Mucosa of rectum (tissue), 2 donors: Measurements from ENCODE around the gene ATXN1.
A peak's percentile ranks its signal among the peaks of the same experiment; 100 is the strongest.

Source experiments
- H3K27ac ChIP-seq, 2 donors: one replicate each; pipeline ENCODE4 v1.7.0; 2013; ENCODE audit warnings: inconsistent platforms in 2 of 2, low read depth in 2 of 2, low read length in 2 of 2
- H3K27me3 ChIP-seq, 2 donors: one replicate each; pipeline ENCODE4 v1.7.0; 2013; ENCODE audit warnings: low read length in 2 of 2; ENCODE audit not compliant: control insufficient read depth in 2 of 2, insufficient read depth in 2 of 2
- H3K36me3 ChIP-seq, 2 donors: one replicate each; pipeline ENCODE4 v1.7.0; 2013; ENCODE audit warnings: low read length in 2 of 2; ENCODE audit not compliant: control insufficient read depth in 2 of 2, insufficient read depth in 2 of 2
- H3K4me1 ChIP-seq, 2 donors: one replicate each; pipeline ENCODE4 v1.7.0; 2013; ENCODE audit warnings: low read length in 2 of 2, mild to moderate bottlenecking in 1 of 2; ENCODE audit not compliant: control insufficient read depth in 2 of 2, insufficient read depth in 2 of 2
- H3K4me3 ChIP-seq, 2 donors: one replicate each; pipeline ENCODE4 v1.7.0; 2013; ENCODE audit warnings: low read length in 2 of 2
- H3K9ac ChIP-seq, 2 donors: one replicate each; pipeline ENCODE4 v1.7.0; 2013; ENCODE audit warnings: low read length in 2 of 2, low read depth in 1 of 2, mild to moderate bottlenecking in 1 of 2
- H3K9me3 ChIP-seq, 2 donors: one replicate each; pipeline ENCODE4 v1.7.0; 2013; ENCODE audit warnings: low read length in 2 of 2; ENCODE audit not compliant: control insufficient read depth in 2 of 2
- donor health status: healthy.
- donor health status: Normal muscosa, but diverticular disease.

ATXN1 gene

GRCh38 chr6:16731478-16732051 lies 29.7 kb downstream of the ATXN1 start:
- H3K4me1 ChIP-seq, result peaks cover 11 to 24% of the 10 kb centered on the region in 2 donors
- no peak overlapping the region for H3K9ac ChIP-seq
- no peaks in the 10 kb centered on the region for H3K27me3 ChIP-seq
- H3K36me3 ChIP-seq, result no peaks in the 10 kb centered on the region
- H3K9me3 ChIP-seq, result no peaks in the 10 kb centered on the region
- H3K27ac ChIP-seq, result peak overlapping the region in 1 of 2 donors; percentile 13
- H3K4me3 ChIP-seq, result peak overlapping the region in 1 of 2 donors; percentile 40

- Histone ChIP-seq H3K27ac (no peak overlapping the region), H3K36me3 (no peaks in the 10 kb centered on the region), H3K4me1 (peaks cover 8 to 22% of the 10 kb centered on the region in 2 donors), H3K4me3 (peak overlapping the region in 1 of 2 donors; percentile 43), H3K9ac (no peak overlapping the region), H3K27me3 (no peaks in the 10 kb centered on the region), H3K9me3 (no peaks in the 10 kb centered on the region)
Measured at GRCh38 chr6:16730738-16731477, 30.4 kb downstream of the ATXN1 start.

- Histone ChIP-seq H3K4me1 (peaks cover 8 to 22% of the 10 kb centered on the region in 2 donors), H3K4me3 (no peak overlapping the region)
Measured at GRCh38 chr6:16729744-16730143, 31.5 kb downstream of the ATXN1 start.

GRCh38 chr6:16729183-16729691 lies 32.0 kb downstream of the ATXN1 start:
- H3K27ac ChIP-seq, result no peak overlapping the region
- no peaks in the 10 kb centered on the region for H3K9me3 ChIP-seq
- H3K27me3 ChIP-seq, result no peaks in the 10 kb centered on the region

More at GRCh38 chr6:16729744-16730143, 31.5 kb downstream of the ATXN1 start:
- Histone ChIP-seq H3K9ac (no peak overlapping the region), H3K27me3 (no peaks in the 10 kb centered on the region), H3K36me3 (no peaks in the 10 kb centered on the region), H3K9me3 (no peaks in the 10 kb centered on the region), H3K27ac (no peak overlapping the region)

GRCh38 chr6:16728513-16729182 lies 32.6 kb downstream of the ATXN1 start:
- Histone ChIP-seq H3K27me3 (no peaks in the 10 kb centered on the region), H3K9ac (no peak overlapping the region), H3K9me3 (no peaks in the 10 kb centered on the region), H3K27ac (no peak overlapping the region), H3K4me1 (peaks cover 8 to 29% of the 10 kb centered on the region in 2 donors), H3K36me3 (no peaks in the 10 kb centered on the region), H3K4me3 (no peak overlapping the region)

More at GRCh38 chr6:16729183-16729691, 32.0 kb downstream of the ATXN1 start:
- peaks cover 8 to 25% of the 10 kb centered on the region in 2 donors for H3K4me1 ChIP-seq
- H3K36me3 ChIP-seq, result no peaks in the 10 kb centered on the region
- no peak overlapping the region for H3K9ac ChIP-seq
- no peak overlapping the region for H3K4me3 ChIP-seq

- H3K9ac ChIP-seq, result no peak overlapping the region
- H3K36me3 ChIP-seq, result no peaks in the 10 kb centered on the region
- H3K9me3 ChIP-seq, result no peaks in the 10 kb centered on the region
- H3K4me3 ChIP-seq, result no peak overlapping the region
- H3K27ac ChIP-seq, result no peak overlapping the region
- H3K4me1 ChIP-seq, result peaks cover 8 to 29% of the 10 kb centered on the region in 2 donors
- no peaks in the 10 kb centered on the region for H3K27me3 ChIP-seq
Measured at GRCh38 chr6:16727996-16728395, 33.3 kb downstream of the ATXN1 start.

GRCh38 chr6:16725145-16725864 lies 36.0 kb downstream of the ATXN1 start:
- H3K27ac ChIP-seq, result peak overlapping the region; percentile 24 to 52
- H3K4me3 ChIP-seq, result no peak overlapping the region
- no peaks in the 10 kb centered on the region for H3K36me3 ChIP-seq
- no peaks in the 10 kb centered on the region for H3K9me3 ChIP-seq
- no peaks in the 10 kb centered on the region for H3K27me3 ChIP-seq
- no peak overlapping the region for H3K9ac ChIP-seq
- H3K4me1 ChIP-seq, result peaks cover 0 to 20% of the 10 kb centered on the region in 2 donors

- Histone ChIP-seq H3K4me1 (peaks cover 0 to 16% of the 10 kb centered on the region in 2 donors), H3K27ac (peak overlapping the region in 1 of 2 donors; percentile 2), H3K9ac (no peak overlapping the region)
Measured at GRCh38 chr6:16723826-16724225, 37.4 kb downstream of the ATXN1 start.

GRCh38 chr6:16723402-16723801 lies 37.9 kb downstream of the ATXN1 start:
- Histone ChIP-seq H3K27me3 (no peaks in the 10 kb centered on the region), H3K4me3 (no peak overlapping the region), H3K36me3 (no peaks in the 10 kb centered on the region), H3K4me1 (peaks cover 0 to 16% of the 10 kb centered on the region in 2 donors), H3K9me3 (no peaks in the 10 kb centered on the region), H3K27ac (no peak overlapping the region), H3K9ac (no peak overlapping the region)

More at GRCh38 chr6:16723826-16724225, 37.4 kb downstream of the ATXN1 start:
- Histone ChIP-seq H3K4me3 (no peak overlapping the region), H3K27me3 (no peaks in the 10 kb centered on the region), H3K36me3 (no peaks in the 10 kb centered on the region), H3K9me3 (no peaks in the 10 kb centered on the region)
